B cell (primary cell): Measurements from ENCODE around the gene TOP3B.

ENCODE experiments used
- EZH2 ChIP-seq: IDR thresholded peaks from 2 replicates; pipeline ENCODE4 v1.6.1; 2012; ENCODE audit warnings: borderline replicate concordance, low read depth, mild to moderate bottlenecking, moderate library complexity, low read length; ENCODE audit not compliant: insufficient read depth, poor library complexity, severe bottlenecking
- TF ChIP-seq, protein P1 (sequence below): fragments of 200-600 bp; IDR thresholded peaks from one replicate; pipeline ENCODE4 v1.8.0; 2022; ENCODE audit warnings: antibody characterized with exemption, mild to moderate bottlenecking

DNA sequence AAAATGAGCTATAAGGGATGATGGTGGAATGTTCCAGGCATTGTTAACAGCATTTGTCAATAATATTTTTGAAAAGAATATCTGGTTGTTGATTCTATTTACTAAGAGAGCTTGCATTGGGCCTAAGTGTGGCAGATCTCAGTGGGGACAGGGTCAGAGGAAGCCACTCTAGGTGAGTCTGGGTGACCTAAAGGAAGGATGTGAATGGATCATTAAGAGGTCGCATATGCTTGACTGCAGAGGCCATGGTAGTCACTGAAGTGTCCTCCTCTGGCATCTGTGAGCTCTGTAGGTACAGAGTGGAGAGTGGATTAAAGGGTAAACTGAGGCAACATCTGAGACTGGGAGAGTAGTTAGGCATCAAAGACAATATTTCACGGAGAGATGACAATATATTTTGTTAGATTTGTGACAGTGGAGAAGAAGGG is 37.9 kb upstream of the TOP3B start:
- TF ChIP-seq, protein P1, sequence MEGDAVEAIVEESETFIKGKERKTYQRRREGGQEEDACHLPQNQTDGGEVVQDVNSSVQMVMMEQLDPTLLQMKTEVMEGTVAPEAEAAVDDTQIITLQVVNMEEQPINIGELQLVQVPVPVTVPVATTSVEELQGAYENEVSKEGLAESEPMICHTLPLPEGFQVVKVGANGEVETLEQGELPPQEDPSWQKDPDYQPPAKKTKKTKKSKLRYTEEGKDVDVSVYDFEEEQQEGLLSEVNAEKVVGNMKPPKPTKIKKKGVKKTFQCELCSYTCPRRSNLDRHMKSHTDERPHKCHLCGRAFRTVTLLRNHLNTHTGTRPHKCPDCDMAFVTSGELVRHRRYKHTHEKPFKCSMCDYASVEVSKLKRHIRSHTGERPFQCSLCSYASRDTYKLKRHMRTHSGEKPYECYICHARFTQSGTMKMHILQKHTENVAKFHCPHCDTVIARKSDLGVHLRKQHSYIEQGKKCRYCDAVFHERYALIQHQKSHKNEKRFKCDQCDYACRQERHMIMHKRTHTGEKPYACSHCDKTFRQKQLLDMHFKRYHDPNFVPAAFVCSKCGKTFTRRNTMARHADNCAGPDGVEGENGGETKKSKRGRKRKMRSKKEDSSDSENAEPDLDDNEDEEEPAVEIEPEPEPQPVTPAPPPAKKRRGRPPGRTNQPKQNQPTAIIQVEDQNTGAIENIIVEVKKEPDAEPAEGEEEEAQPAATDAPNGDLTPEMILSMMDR = no peak
- TF ChIP-seq EZH2 = no peak
